IPS DF 6.9 (cell line): ENCODE results near the gene SRSF5.

Experiments used
- DNase-seq: peaks from one replicate; pipeline ENCODE4 v3.0.0-alpha.2; 2013; ENCODE audit warnings: low read depth, low spot score
- H3K27ac ChIP-seq: one replicate; pipeline ENCODE4 v1.5.1; 2013; ENCODE audit warnings: low read length, control low read depth
- H3K27me3 ChIP-seq: 2 replicates; pipeline ENCODE4 v1.6.1; 2013; ENCODE audit warnings: mild to moderate bottlenecking, low read length; ENCODE audit not compliant: control insufficient read depth, insufficient read depth
- H3K36me3 ChIP-seq: 2 replicates; pipeline ENCODE4 v1.6.1; 2013; ENCODE audit warnings: low read length; ENCODE audit not compliant: control insufficient read depth, insufficient read depth
- H3K4me1 ChIP-seq: 2 replicates; pipeline ENCODE4 v1.6.1; 2013; ENCODE audit warnings: low read length; ENCODE audit not compliant: control insufficient read depth, insufficient read depth
- H3K4me3 ChIP-seq: 2 replicates; pipeline ENCODE4 v1.5.1; 2013; ENCODE audit warnings: mild to moderate bottlenecking, low read length
- H3K9me3 ChIP-seq: 2 replicates; pipeline ENCODE4 v1.6.1; 2013; ENCODE audit warnings: low read length, inconsistent platforms; ENCODE audit not compliant: control insufficient read depth, insufficient read depth
- WGBS: extraction: QIAGEN DNeasy Blood & Tissue Kit; methylation state at CpG from one replicate; pipeline ENCODE4 v1.1.7; 2013; ENCODE audit warnings: mixed read lengths, missing lambda C conversion rate; ENCODE audit not compliant: insufficient read length, insufficient coverage; 5-methylcytosine and 5-hydroxymethylcytosine counted together

SRSF5 gene

DNA sequence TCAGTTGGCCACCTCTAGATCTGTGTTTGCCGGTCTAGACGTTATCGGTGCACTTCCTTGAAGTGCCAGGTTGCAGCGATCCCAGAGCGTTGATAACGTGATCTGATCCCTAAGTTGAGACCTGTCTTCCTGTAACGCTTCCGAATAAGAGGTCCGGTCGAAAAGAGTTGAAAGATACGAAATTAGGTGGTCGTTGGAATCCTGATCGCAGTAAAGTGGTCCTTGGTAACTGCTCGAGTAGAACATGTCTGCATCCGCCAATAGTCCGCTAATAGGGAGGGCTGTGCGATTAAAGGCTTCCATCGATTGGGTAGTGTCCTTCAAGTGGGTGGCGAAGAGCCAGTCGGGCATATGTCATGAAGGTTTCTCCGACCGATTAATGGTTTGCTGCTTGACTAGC, 2.7 kb downstream of the SRSF5 start:
- Histone ChIP-seq H3K36me3 (peaks cover 32% of the 10 kb centered on the region), H3K4me3 (no peak overlapping the region), H3K4me1 (no peaks in the 10 kb centered on the region; the same call in 1 of the 2 replicates), H3K9me3 (no peaks in the 10 kb centered on the region), H3K27me3 (no peaks in the 10 kb centered on the region), H3K27ac (no peak overlapping the region)
- WGBS = no CpG with 5 or more reads among the region's 22 CpGs
- no peak for DNase-seq

- no peaks in the 10 kb centered on the region for H3K9me3 ChIP-seq
- no CpG with 5 or more reads among the region's 3 CpGs for WGBS
- DNase-seq = no peak
- no peaks in the 10 kb centered on the region for H3K27me3 ChIP-seq
- H3K4me1 ChIP-seq = no peaks in the 10 kb centered on the region; the same call in 1 of the 2 replicates
- no peak overlapping the region for H3K27ac ChIP-seq
- H3K36me3 ChIP-seq = peaks cover 32% of the 10 kb centered on the region
- H3K4me3 ChIP-seq = no peak overlapping the region
Measured at GRCh38 chr14:69770559-69770958, 3.6 kb downstream of the SRSF5 start.

- peaks cover 32% of the 10 kb centered on the region for H3K36me3 ChIP-seq
- DNase-seq = no peak
- WGBS = no CpG with 5 or more reads among the region's 16 CpGs
Measured at GRCh38 chr14:69771136-69771535, 4.2 kb downstream of the SRSF5 start.

GRCh38 chr14:69772082-69773017, 5.4 kb downstream of the SRSF5 start:
- no peaks in the 10 kb centered on the region for H3K9me3 ChIP-seq
- H3K27ac ChIP-seq = no peak overlapping the region
- peaks cover 32% of the 10 kb centered on the region for H3K36me3 ChIP-seq
- DNase-seq = no peak
- H3K4me3 ChIP-seq = no peak overlapping the region
- no peaks in the 10 kb centered on the region for H3K27me3 ChIP-seq
- no CpG with 5 or more reads among the region's 11 CpGs for WGBS
- no peaks in the 10 kb centered on the region; the same call in 1 of the 2 replicates for H3K4me1 ChIP-seq

More at GRCh38 chr14:69771136-69771535, 4.2 kb downstream of the SRSF5 start:
- Histone ChIP-seq H3K4me1 (no peaks in the 10 kb centered on the region; the same call in 1 of the 2 replicates), H3K27me3 (no peaks in the 10 kb centered on the region), H3K27ac (no peak overlapping the region), H3K9me3 (no peaks in the 10 kb centered on the region), H3K4me3 (no peak overlapping the region)

DNA sequence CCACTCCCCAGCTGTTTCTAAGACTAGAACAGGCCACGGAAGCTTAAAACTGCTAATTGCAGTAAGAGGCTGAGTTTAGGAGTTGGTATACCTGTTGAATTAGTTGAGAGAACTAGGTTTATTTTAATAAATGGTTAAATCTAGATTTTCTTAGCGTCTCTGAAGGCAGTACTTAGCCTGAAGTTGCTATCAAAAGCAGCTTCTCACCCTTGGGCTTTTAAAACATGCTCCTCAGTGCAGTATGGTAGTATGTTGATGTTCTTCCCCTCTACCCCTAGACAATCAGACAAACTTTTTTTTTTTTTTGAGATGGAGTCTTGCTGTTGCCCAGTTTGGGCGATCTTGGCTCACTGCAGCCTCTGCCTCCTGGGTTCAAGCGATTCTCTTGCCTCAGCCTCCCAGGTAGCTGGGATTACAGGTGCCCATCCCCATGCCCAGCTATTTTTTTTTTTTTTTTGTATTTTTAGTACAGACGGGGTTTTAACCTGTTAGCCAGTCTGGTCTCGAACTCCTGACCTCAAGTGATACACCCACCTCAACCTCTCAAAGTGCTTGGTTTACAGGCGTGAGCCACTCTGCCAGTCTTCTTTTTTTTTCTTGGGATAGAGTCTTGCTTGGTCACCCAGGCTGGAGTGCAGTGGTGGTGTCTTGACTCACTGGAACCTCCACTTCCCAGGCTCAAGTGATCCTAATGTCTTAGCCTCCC, 6.8 kb downstream of the SRSF5 start:
- H3K4me1 ChIP-seq = no peaks in the 10 kb centered on the region
- no peak overlapping the region for H3K4me3 ChIP-seq
- H3K27me3 ChIP-seq = no peaks in the 10 kb centered on the region
- WGBS = no CpG with 5 or more reads among the region's 7 CpGs
- H3K9me3 ChIP-seq = no peaks in the 10 kb centered on the region
- H3K36me3 ChIP-seq = peaks cover 30% of the 10 kb centered on the region
- DNase-seq = no peak
- H3K27ac ChIP-seq = no peak overlapping the region

DNA sequence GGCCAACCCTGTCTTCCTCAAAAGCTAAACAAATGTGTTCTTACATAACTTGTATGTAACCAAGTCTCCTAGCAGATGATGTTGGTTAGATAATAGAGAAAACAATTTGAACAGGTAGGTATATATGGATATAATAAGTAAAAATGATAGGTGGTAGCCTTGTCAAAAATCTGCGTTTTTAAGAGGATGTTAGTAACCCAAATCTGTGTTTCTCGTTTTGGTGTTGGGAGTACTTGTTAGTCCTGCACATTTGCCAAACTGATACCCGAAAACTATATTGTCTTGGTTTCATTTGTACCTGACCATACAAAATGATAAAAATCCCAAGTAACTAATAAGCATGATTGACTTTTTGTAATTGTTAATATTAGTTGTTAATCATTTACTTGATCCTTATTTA, 8.1 kb downstream of the SRSF5 start:
- DNase-seq = no peak
- H3K36me3 ChIP-seq = peaks cover 21% of the 10 kb centered on the region
- no peak overlapping the region for H3K27ac ChIP-seq
- WGBS = 100% methylated on average over 1 of the region's 3 CpGs
- H3K4me1 ChIP-seq = no peaks in the 10 kb centered on the region
- H3K9me3 ChIP-seq = no peaks in the 10 kb centered on the region
- H3K4me3 ChIP-seq = no peak overlapping the region
- no peaks in the 10 kb centered on the region for H3K27me3 ChIP-seq

GRCh38 chr14:69776875-69777453, 10.0 kb downstream of the SRSF5 start:
- Histone ChIP-seq H3K4me1 (no peaks in the 10 kb centered on the region), H3K27ac (no peak overlapping the region), H3K9me3 (no peaks in the 10 kb centered on the region), H3K36me3 (peaks cover 10% of the 10 kb centered on the region; the same call in 1 of the 2 replicates), H3K27me3 (no peaks in the 10 kb centered on the region), H3K4me3 (no peak overlapping the region)
- whole genome bisulfite sequencing = no CpG with 5 or more reads among the region's 4 CpGs
- no peak for DNase-seq

DNA sequence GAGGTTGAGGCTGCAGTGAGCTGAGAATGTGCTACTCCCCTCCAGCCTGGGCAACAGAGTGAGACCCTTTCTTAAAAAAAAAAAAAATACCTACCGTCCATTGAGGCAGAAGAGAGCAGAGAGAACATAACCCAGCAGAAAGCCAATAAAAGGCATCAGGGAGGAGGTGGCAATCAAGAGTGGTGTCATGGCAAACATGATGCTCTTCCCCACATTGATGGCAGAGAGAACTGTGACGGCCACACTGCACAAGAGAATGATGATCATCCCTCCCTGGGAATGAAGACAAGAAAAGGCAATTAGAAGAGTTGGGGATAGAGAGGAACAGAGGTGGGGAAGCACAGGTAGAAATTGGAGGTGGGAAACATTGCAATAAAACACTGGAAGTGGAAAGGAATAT, 12.1 kb downstream of the SRSF5 start:
- Histone ChIP-seq H3K36me3 (peaks cover 4% of the 10 kb centered on the region; the same call in 1 of the 2 replicates), H3K4me3 (no peak overlapping the region), H3K4me1 (no peaks in the 10 kb centered on the region), H3K27ac (no peak overlapping the region), H3K9me3 (no peaks in the 10 kb centered on the region), H3K27me3 (no peaks in the 10 kb centered on the region)
- no peak for DNase-seq
- no CpG with 5 or more reads among the region's 2 CpGs for WGBS

- WGBS = no CpG with 5 or more reads among the region's 1 CpG
- DNase-seq = no peak
- no peak overlapping the region for H3K27ac ChIP-seq
- H3K9me3 ChIP-seq = no peaks in the 10 kb centered on the region
- H3K4me1 ChIP-seq = no peaks in the 10 kb centered on the region
- H3K27me3 ChIP-seq = no peaks in the 10 kb centered on the region
- H3K4me3 ChIP-seq = no peak overlapping the region
- peaks cover 4% of the 10 kb centered on the region; the same call in 1 of the 2 replicates for H3K36me3 ChIP-seq
Measured at GRCh38 chr14:69780092-69780491, 13.2 kb downstream of the SRSF5 start.

DNA sequence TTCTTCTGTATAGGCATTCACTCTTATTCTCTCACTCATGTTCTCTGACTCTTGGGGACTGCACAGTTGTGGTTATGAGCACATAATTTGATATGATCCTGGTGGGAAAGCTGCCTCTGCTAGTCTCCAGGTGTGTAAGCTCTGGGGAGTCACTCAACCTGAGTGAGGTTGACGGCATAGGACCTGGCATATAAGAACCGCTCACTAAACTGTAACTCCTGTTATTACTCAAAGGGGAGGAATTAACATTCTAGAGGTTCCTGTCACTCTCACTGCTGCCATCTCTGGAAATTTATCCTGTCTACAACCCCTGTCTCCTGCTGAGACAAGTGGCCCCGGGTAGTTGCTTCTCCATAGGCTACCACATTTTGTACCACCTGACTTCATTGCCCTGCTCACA, 14.0 kb downstream of the SRSF5 start:
- no CpG with 5 or more reads among the region's 3 CpGs for WGBS
- Histone ChIP-seq H3K4me3 (no peak overlapping the region), H3K27me3 (no peaks in the 10 kb centered on the region), H3K36me3 (peaks cover 4% of the 10 kb centered on the region; the same call in 1 of the 2 replicates), H3K4me1 (no peaks in the 10 kb centered on the region), H3K27ac (no peak overlapping the region), H3K9me3 (no peaks in the 10 kb centered on the region)
- no peak for DNase-seq
